GM19463 (cell line): ENCODE measurements around the gene AKT2.
"Not testable (repeated sequence)": the region's sequence is repeated elsewhere in the genome, so short reads cannot be mapped to it uniquely, and the experiment has no call there.

ENCODE experiments used
- ATAC-seq: cut with Tn5 transposase; IDR thresholded peaks from one replicate; pipeline ENCODE4 v1.9.1; 2021; ENCODE audit warnings: mild to moderate bottlenecking, moderate library complexity; ENCODE audit not compliant: unreplicated experiment

The AKT2 gene

DNA sequence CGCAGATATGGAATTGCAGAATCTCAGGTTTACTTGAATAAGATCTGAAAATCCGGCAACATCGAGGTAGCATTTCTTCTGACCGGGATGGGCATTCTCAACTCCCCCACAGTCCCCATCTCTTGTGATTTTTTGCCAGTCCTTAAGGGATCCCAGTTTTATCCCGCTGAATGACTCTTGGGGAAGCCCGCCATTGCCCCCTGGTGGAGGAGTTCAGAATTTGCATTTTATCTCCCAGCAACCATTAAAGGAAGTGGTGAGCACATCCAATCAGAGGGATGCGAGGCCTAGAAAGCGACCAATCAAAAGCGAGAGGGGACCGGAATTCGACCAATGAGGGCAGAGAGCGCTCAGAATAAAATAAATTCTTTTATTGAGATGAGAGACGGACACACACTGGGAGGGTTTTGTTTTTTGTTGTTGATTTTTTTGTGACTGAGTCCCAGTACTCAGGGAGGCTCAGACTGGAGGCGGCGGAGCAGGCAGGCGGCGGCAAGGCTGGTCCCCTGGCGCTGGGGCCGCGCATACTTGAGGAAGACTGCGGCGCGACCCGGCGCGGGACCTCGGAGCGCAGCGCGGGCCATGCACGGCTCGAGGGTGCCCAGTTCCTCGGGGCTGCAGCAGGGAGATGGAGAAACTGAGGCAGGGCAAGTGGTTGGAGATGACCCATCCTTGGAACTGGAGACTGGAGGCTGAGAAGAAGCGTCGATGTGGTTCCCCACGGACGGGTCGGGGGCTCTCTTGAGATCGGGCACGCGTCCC, 63.1 kb downstream of the AKT2 start:
- no peak for ATAC-seq

DNA sequence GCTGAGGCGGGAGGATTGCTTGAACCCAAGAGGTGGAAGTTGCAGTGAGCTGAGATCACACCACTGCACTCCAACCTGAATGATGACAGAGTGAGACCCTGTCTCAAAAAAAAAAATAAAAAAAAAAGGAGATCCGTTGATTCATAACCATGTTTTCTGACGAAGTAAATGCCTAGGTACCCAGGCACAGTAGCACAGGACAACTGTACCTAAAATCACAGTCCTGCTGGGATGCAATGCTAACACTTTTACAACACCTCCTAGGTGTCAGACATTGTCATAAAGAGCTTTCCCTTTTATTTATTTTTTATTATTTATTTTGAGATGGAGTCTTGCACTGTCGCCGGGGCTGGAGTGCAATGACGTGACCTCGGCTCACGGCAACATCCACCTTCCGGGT, 64.5 kb downstream of the AKT2 start:
- no peak for ATAC-seq

GRCh38 chr19:40219721-40220276, 65.3 kb downstream of the AKT2 start:
- ATAC-seq, result no peak

GRCh38 chr19:40219029-40219428, 66.1 kb downstream of the AKT2 start:
- not testable (repeated sequence) for ATAC-seq

GRCh38 chr19:40217934-40218890, 66.9 kb downstream of the AKT2 start, which contains the start of gene TTC9B:
Gene TTC9B, minus strand, starts transcription at chr19:40218384. Its CDS starts 3 bp downstream, at chr19:40218381.
- ATAC-seq, result no peak

GRCh38 chr19:40217027-40217810, 67.9 kb downstream of the AKT2 start:
- ATAC-seq, result no peak

GRCh38 chr19:40216777-40217026, 68.4 kb downstream of the AKT2 start:
- no peak for ATAC-seq

GRCh38 chr19:40216013-40216776, 69.0 kb downstream of the AKT2 start:
- ATAC-seq, result no peak

GRCh38 chr19:40214936-40215335, 70.2 kb downstream of the AKT2 start:
- no peak for ATAC-seq

DNA sequence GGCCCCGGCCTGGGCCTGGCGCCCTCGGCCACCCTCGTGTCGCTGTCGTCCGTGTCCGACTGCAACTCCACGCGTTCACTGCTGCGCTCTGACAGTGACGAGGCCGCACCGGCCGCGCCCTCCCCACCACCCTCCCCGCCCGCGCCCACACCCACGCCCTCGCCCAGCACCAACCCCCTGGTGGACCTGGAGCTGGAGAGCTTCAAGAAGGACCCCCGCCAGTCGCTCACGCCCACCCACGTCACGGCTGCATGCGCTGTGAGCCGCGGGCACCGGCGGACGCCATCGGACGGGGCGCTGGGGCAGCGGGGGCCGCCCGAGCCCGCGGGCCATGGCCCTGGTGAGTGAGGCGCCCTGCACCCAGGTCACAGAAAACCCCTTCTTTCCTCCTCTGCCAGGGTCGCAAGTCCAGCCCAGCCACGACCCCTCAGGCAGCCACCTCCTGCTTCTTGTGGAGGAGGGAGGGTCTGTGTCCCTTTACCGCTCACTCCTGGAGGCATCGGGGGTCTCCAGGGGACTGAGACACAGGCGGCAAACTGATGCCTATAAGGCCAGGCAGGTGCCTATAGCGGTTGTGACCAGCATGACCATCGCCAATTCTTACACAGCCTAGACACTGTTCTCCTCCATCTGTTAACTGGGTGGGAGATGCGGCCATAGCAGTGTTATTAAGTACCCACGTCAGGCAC, 71.1 kb downstream of the AKT2 start:
- ATAC-seq, result no peak

DNA sequence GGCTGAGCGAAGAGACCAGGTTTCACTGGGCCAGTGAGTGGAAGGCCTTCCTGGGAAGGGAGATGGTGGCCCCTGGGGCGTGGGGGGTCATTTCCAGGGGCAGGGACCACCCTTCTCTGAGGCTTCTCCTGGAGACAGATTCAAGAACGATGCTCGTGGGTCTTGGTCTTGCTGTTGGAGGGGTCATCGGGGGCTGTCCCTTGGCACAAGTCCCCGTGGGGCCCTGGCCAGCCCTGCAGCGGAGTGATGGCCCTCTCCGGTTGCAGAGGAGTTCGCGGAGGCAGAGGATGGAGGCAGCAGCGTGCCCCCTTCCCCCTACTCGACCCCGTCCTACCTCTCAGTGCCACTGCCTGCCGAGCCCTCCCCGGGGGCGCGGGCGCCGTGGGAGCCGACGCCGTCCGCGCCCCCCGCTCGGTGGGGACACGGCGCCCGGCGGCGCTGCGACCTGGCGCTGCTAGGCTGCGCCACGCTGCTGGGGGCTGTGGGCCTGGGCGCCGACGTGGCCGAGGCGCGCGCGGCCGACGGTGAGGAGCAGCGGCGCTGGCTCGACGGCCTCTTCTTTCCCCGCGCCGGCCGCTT, 71.8 kb downstream of the AKT2 start:
- ATAC-seq, result no peak

GRCh38 chr19:40210889-40211288, 74.3 kb downstream of the AKT2 start:
- ATAC-seq, result no peak

DNA sequence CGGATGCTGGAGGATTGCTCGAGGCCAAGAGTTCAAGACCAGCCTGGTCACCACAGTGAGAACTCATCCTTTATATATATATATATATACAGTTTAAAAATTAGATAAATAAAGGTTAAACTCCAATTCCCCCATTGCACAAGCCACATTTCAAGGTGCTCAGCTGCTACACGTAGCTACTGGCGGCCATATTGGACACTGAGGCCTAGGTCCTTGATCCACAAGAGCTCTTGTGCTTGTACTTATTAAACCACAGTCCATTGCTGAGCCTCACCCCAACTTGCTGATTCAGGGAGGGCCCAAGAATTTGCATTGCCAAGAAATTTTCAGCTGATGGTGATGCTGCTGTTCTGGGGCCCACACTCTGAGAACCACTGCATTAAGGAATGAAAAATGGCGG, 76.5 kb downstream of the AKT2 start:
- ATAC-seq, result no peak

DNA sequence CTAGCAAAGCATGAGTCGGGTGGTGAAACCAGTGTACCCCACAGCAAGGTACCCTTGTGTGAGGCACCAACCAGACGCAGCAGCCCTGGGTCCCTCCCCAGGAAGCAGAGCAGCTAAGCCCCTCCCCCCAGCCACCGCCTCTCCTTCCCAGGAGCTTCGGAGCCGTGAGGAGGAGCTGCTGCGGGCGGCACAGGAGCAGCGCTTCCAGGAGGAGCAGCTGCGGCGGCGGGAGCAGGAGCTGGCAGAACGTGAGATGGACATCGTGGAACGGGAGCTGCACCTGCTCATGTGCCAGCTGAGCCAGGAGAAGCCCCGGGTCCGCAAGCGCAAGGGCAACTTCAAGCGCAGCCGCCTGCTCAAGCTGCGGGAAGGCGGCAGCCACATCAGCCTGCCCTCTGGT, 79.4 kb downstream of the AKT2 start:
- ATAC-seq, result no peak

DNA sequence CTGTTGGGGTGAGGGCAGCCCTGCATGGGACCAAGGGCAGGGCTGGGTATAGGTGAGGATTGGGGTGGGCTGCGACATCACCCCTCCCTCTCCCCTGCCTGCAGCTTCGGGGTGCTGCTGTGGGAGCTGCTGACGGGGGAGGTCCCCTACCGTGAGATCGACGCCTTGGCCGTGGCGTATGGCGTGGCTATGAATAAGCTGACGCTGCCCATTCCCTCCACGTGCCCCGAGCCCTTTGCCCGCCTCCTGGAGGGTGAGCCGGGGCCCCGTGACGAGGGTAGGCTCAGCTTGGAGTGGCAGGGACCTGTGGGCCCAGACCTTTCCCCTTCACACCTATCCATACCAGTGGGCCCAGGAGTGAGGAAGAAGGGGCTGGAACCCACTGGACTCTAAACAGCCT, 80.8 kb downstream of the AKT2 start:
- no peak for ATAC-seq

- ATAC-seq, result no peak
Observed at GRCh38 chr19:40200341-40201099, 84.6 kb downstream of the AKT2 start.

- no peak for ATAC-seq
Observed at GRCh38 chr19:40198272-40198990, 86.7 kb downstream of the AKT2 start.

DNA sequence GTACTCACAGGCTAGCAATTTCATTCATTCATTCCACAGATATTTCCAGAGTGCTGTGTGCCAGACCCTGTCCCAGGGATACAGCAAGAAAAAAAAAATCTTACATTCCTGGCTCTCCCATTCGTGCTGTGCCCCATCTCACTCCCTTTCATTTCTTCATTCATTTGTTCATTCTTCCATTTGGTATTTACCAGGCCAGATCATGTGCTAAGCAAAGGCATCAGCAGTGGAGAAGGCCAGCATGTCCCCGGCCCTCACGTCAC, 91.6 kb downstream of the AKT2 start:
- ATAC-seq, result no peak
